ENCODE measurements around the gene SAP30BP. TPM values are rescaled to one million over a fixed set of nuclear protein-coding genes. Genes with fewer than 3 reads are reported as not detected.

SAP30BP gene
- total and polyA plus RNA-seq, 2 of the 13 experiments (the other 11 are each of a cell fraction or from before 2014, with no cell fraction given): 67.7 to 99.4 TPM

GRCh38 chr17:75738218-75738802 lies 71.2 kb downstream of the SAP30BP start (continued):
- TF ChIP-seq AKNA (CRISPR knock-in tag; IDR thresholded peaks at IDR 0.05; ENCODE audit: borderline replicate concordance) (no peak), CBFB (CRISPR knock-in tag; IDR thresholded peaks at IDR 0.05) (no peak), LCORL (IDR thresholded peaks at IDR 0.05) (no peak), LCORL (CRISPR knock-in tag; IDR thresholded peaks at IDR 0.05) (peak; percentile 53; the same call in 1 of the 2 replicates), RXRB (CRISPR knock-in tag; IDR thresholded peaks at IDR 0.05; ENCODE audit: borderline replicate concordance) (peak; percentile 83), SP4 (CRISPR knock-in tag; IDR thresholded peaks at IDR 0.05) (peak; percentile 67; the same call in 1 of the 2 replicates), XRCC5 (optimal IDR thresholded peaks at IDR 0.05; ENCODE audit: low read length) (no peak), HBP1 (CRISPR knock-in tag; IDR thresholded peaks at IDR 0.05; ENCODE audit: low read depth) (no peak; the same call in 1 of the 2 replicates), ZBTB4 (CRISPR knock-in tag; IDR thresholded peaks at IDR 0.05; ENCODE audit: borderline replicate concordance) (peak; percentile 95), NFKB2 (CRISPR knock-in tag; IDR thresholded peaks at IDR 0.05; ENCODE audit: borderline replicate concordance) (0 out of 2 replicates have a peak, but pooled peaks have one; percentile 36), NR2F6 (IDR thresholded peaks at IDR 0.05) (peak; percentile 91), NR2F6 (CRISPR knock-in tag; IDR thresholded peaks at IDR 0.05) (peak; percentile 94), HES4 (CRISPR knock-in tag; IDR thresholded peaks at IDR 0.05; ENCODE audit: borderline replicate concordance) (no peak), CERS6 (CRISPR knock-in tag; IDR thresholded peaks at IDR 0.05) (no peak), ZNF367 (CRISPR knock-in tag; IDR thresholded peaks at IDR 0.05; ENCODE audit: borderline replicate concordance) (no peak), SIX1 (CRISPR knock-in tag; IDR thresholded peaks at IDR 0.05; ENCODE audit: borderline replicate concordance) (no peak), ZNF468 (CRISPR knock-in tag; IDR thresholded peaks at IDR 0.05) (no peak), CSRNP2 (CRISPR knock-in tag; conservative IDR thresholded peaks at IDR 0.05; ENCODE audit: low read depth) (no peak)
